ENCODE measurements around the gene POU2AF1.

The POU2AF1 gene, protein sequence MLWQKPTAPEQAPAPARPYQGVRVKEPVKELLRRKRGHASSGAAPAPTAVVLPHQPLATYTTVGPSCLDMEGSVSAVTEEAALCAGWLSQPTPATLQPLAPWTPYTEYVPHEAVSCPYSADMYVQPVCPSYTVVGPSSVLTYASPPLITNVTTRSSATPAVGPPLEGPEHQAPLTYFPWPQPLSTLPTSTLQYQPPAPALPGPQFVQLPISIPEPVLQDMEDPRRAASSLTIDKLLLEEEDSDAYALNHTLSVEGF

DNA sequence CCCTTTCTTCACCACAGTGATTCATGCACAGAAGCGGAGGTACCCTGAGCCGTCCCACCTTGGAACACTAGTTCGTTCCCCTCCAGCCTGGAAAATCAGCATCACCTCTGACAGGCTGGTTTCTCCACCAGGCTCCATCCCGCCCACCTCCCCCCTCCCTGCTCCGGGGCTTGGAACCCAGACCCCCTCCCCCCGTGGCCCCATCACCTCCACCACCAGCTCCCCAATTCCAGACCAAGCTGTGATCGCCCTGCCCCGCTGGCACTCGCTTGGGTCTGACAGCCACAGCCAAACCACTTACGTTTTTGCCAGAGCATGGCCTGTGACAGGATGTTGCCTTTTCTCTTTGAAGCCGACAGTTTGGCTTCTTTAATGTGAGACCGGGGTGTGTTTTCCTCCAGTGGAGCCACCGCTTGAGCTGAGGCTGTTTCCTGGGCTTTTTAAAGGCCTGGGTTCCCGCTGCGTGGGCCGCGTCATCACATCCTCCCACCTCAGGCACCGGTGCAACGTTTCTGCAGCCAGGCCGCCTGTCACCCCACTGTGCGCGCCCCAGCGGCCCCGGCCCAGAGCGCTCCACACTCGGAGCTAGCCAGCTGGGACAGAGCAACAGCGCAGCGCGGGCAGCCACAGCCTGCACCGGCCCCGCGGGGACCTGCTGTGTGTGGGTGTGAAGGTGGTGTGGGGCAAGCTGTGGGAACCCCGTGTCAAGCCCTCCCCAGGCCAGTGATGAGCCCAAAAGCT, at the start of gene POU2AF1:
POU2AF1 (minus strand) TSS at position 415 of the 741 bp plus-strand sequence; CDS start at position 317, 98 bp downstream.
- peak; percentile 20 for DNase-seq (ENCODE audit: low read depth)
- no peak within 1 kb of the TSS for H3K4me3 ChIP-seq (ENCODE audit: low read depth, low read length)
- TF ChIP-seq, protein P1, sequence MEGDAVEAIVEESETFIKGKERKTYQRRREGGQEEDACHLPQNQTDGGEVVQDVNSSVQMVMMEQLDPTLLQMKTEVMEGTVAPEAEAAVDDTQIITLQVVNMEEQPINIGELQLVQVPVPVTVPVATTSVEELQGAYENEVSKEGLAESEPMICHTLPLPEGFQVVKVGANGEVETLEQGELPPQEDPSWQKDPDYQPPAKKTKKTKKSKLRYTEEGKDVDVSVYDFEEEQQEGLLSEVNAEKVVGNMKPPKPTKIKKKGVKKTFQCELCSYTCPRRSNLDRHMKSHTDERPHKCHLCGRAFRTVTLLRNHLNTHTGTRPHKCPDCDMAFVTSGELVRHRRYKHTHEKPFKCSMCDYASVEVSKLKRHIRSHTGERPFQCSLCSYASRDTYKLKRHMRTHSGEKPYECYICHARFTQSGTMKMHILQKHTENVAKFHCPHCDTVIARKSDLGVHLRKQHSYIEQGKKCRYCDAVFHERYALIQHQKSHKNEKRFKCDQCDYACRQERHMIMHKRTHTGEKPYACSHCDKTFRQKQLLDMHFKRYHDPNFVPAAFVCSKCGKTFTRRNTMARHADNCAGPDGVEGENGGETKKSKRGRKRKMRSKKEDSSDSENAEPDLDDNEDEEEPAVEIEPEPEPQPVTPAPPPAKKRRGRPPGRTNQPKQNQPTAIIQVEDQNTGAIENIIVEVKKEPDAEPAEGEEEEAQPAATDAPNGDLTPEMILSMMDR (conservative IDR thresholded peaks at IDR 0.05; ENCODE audit: low read depth, low read length), result no peak

DNA sequence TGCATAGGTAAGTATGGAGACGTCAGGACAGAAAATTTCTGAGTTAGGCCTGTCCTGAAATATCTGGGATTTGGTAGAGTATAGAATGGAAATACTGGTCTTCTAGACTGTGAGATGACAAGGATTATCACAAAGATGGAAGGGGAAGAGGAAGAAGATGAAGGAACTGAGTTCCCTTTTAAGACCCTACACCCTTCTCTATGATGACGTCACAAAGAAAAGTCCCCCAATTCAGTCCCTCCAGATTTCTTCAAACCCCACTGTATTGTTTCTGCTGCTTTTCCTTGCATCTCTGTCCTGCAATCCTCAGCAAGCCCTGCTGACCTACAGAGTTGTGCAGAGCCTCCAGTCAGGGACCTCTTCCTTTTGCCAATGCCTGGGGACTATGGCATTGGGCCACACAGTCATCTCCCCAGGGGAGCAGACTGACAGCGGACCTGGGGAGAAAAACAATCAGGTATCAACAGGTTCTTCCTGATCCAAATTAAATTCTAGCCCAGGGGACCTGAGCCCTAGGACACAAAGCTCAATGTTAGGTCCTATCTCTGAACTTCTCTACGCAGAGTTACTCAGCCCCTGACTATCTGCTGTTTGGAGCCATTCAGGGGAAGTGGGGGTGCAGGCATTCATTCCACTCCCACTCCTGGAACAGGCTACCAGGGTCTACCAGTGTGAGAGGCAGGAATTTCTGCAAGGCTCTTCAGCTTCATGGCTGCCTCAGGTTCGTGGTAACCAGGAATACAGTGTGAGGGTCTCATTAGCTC, 49.2 kb upstream of the POU2AF1 start:
- TF ChIP-seq, protein P1 (conservative IDR thresholded peaks at IDR 0.05; ENCODE audit: low read depth, low read length), result no peak
- no peak overlapping the region for H3K4me3 ChIP-seq (ENCODE audit: low read depth, low read length)

DNA sequence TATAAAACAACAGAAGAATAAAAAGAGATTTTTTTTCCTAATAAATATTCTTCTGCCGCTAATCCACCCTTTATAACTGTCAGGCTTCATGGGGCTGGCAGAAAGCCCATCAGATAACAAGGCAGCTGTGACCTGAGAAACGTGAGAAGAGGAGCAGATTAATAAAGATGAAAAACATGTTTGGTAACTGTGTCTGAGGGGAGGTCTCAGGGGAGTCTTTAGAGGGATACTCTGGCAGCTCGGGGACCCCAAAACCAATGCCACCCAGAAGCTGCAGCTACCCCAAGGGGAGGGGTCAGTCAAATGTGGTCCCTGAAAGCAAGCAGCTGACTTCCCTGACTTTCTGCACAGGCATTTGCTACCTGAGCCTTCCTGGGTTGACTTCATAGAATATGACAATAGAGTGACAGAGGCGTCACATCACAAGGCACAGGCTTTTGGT, 48.4 kb upstream of the POU2AF1 start:
- peak; percentile 44 for DNase-seq (ENCODE audit: low read depth)
- TF ChIP-seq, protein P1 (conservative IDR thresholded peaks at IDR 0.05; ENCODE audit: low read depth, low read length), result no peak
- H3K4me3 ChIP-seq (ENCODE audit: low read depth, low read length), result no peak overlapping the region

More for the DNA sequence above, 49.2 kb upstream of the POU2AF1 start:
- no peak for DNase-seq (ENCODE audit: low read depth)

DNA sequence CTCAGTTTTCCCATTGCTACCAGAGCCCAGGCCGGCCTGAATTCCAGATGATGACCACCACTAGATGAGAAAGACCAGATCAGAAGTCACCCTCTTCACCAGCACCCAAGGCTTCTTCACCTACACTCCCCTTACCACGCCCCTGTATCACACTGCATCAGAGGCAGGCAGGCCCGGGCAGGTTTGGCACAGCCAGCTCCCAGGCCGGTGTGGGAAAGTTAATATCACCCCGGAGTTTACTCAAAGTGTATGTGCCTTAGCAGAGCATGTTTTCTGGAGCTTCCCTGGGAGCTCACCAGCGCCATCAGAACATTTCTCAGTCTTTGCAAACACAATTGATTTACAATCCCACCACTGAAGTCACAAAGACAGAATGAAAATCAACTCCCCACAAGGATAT, 47.5 kb upstream of the POU2AF1 start:
- TF ChIP-seq, protein P1 (conservative IDR thresholded peaks at IDR 0.05; ENCODE audit: low read depth, low read length), result no peak
- no peak for DNase-seq (ENCODE audit: low read depth)
- no peak overlapping the region for H3K4me3 ChIP-seq (ENCODE audit: low read depth, low read length)

DNA sequence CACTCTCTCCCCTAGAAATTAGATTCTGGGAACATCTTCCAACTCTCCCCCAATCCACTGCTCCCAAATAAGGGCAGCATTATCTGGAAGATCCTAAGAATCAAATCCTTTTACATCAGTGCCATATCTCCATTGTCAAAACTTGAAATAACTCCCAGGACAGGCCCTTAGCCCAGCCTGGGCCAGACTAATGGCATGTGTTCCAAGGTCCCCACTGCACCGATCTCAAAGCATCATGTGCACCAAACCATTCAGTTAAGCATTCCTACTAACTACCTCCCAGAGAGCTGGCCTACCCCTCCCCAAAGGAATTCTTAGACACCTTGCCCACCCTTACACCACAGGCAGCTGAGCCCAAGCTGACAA, 44.2 kb upstream of the POU2AF1 start:
- DNase-seq (ENCODE audit: low read depth), result no peak
- TF ChIP-seq, protein P1 (conservative IDR thresholded peaks at IDR 0.05; ENCODE audit: low read depth, low read length), result no peak

DNA sequence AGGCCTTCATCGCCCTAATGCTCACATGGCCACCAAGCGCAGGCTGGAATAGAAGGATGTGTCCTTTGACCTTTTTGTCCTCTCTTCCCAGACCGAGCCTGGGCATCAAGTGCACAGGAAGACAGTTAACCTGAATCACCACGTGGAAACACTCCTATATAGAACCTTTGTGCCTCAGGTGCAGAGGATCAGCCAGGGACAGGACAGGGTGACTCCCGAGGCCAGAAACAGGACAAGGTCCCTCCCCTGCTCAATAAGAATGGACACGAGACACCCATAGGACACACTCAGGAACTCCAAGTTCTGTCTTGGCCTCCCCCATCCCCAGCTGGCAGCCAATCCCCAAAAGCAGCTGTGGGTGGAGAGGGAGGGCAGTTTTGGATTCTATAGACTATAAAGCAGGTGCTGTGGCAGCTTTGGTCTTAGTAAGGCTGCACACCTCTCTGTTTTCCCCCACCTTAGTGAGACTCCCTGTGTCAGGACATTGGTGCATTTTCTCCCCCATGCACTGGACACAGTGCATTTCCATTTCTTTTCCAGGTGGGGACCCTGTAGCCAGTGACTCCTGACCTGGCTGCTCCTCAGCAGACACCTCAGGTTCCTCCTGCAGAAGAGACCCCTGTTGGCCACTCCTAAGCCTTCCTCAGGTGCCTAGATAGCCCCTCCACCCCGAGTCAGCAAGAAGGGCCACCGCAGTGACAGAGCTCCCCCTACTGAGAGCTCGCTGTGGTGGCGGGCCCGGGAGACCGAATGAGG, 43.6 kb upstream of the POU2AF1 start:
- TF ChIP-seq, protein P1 (conservative IDR thresholded peaks at IDR 0.05; ENCODE audit: low read depth, low read length), result peak; percentile 88
- peak; percentile 56 for DNase-seq (ENCODE audit: low read depth)
- H3K4me3 ChIP-seq (ENCODE audit: low read depth, low read length), result no peak overlapping the region

More for the DNA sequence above, 44.2 kb upstream of the POU2AF1 start:
- H3K4me3 ChIP-seq (ENCODE audit: low read depth, low read length), result no peak overlapping the region
